H9 (cell line): ENCODE results near the gene HOXD13. TPM values are rescaled to one million over a fixed set of nuclear protein-coding genes. Genes with fewer than 3 reads are reported as not detected.

Source experiments
- DNase-seq: peaks from one replicate; pipeline ENCODE4 v3.0.0-alpha.2; 2017
- H2AFZ ChIP-seq: one replicate; pipeline ENCODE4 v1.6.1; 2013; ENCODE audit warnings: mild to moderate bottlenecking, low read length, control low read depth, moderate library complexity
- H2AK5ac ChIP-seq: 2 replicates; pipeline ENCODE4 v1.6.1; 2013; ENCODE audit warnings: low read length, control low read depth, mixed read lengths; ENCODE audit not compliant: insufficient read length
- H2BK120ac ChIP-seq: one replicate; pipeline ENCODE4 v1.6.1; 2013; ENCODE audit warnings: low read depth, mild to moderate bottlenecking, low read length, control low read depth, inconsistent platforms; ENCODE audit not compliant: poor library complexity, severe bottlenecking
- H2BK12ac ChIP-seq: 2 replicates; pipeline ENCODE4 v1.6.1; 2013; ENCODE audit warnings: low read length, control low read depth, mixed read lengths, low read depth; ENCODE audit not compliant: insufficient read length
- H2BK15ac ChIP-seq: 2 replicates; pipeline ENCODE4 v1.6.1; 2013; ENCODE audit warnings: low read depth, low read length, control low read depth
- H2BK20ac ChIP-seq: one replicate; pipeline ENCODE4 v1.6.1; 2013; ENCODE audit warnings: low read depth, mild to moderate bottlenecking, low read length, control low read depth, inconsistent platforms; ENCODE audit not compliant: poor library complexity, severe bottlenecking
- H2BK5ac ChIP-seq: 2 replicates; pipeline ENCODE4 v1.6.1; 2013; ENCODE audit warnings: low read length, control low read depth, mixed read lengths; ENCODE audit not compliant: insufficient read length
- H3K14ac ChIP-seq: 2 replicates; pipeline ENCODE4 v1.6.1; 2013; ENCODE audit warnings: low read length, control low read depth; ENCODE audit not compliant: insufficient read depth
- H3K18ac ChIP-seq: 2 replicates; pipeline ENCODE4 v1.6.1; 2013; ENCODE audit warnings: low read depth, mild to moderate bottlenecking, mixed read lengths, low read length, control low read depth; ENCODE audit not compliant: insufficient read length
- H3K23ac ChIP-seq: 2 replicates; pipeline ENCODE4 v1.6.1; 2013; ENCODE audit warnings: low read length, control low read depth, mixed read lengths, low read depth; ENCODE audit not compliant: insufficient read length
- H3K23me2 ChIP-seq: 2 replicates; pipeline ENCODE4 v1.6.1; 2013; ENCODE audit warnings: low read depth, mild to moderate bottlenecking, mixed read lengths, low read length, control low read depth; ENCODE audit not compliant: insufficient read length, poor library complexity, severe bottlenecking
- H3K27ac ChIP-seq: 2 replicates; pipeline ENCODE4 v1.5.1; 2013; ENCODE audit warnings: low read length, control low read depth, mixed read lengths, low read depth; ENCODE audit not compliant: insufficient read length
- H3K27me3 ChIP-seq: 2 replicates; pipeline ENCODE4 v1.6.1; 2013; ENCODE audit warnings: low read length, control low read depth, inconsistent platforms; ENCODE audit not compliant: insufficient read depth
- H3K4ac ChIP-seq: 2 replicates; pipeline ENCODE4 v1.6.1; 2013; ENCODE audit warnings: low read depth, mild to moderate bottlenecking, control low read depth, inconsistent platforms, low read length, moderate library complexity
- H3K4me1 ChIP-seq: 2 replicates; pipeline ENCODE4 v1.6.1; 2013; ENCODE audit warnings: low read length, control low read depth, inconsistent platforms; ENCODE audit not compliant: insufficient read depth
- H3K4me2 ChIP-seq: 2 replicates; pipeline ENCODE4 v1.6.1; 2013; ENCODE audit warnings: low read length, control low read depth, mixed read lengths; ENCODE audit not compliant: insufficient read length, insufficient read depth
- H3K56ac ChIP-seq: 2 replicates; pipeline ENCODE4 v1.6.1; 2013; ENCODE audit warnings: low read depth, mild to moderate bottlenecking, mixed read lengths, low read length, control low read depth; ENCODE audit not compliant: insufficient read length
- H3K79me1 ChIP-seq: 2 replicates; pipeline ENCODE4 v1.6.1; 2013; ENCODE audit warnings: low read depth, mild to moderate bottlenecking, moderate library complexity, low read length, control low read depth, inconsistent platforms; ENCODE audit not compliant: insufficient read depth, poor library complexity, severe bottlenecking
- H3K79me2 ChIP-seq: 2 replicates; pipeline ENCODE4 v1.6.1; 2013; ENCODE audit warnings: low read length, control low read depth, inconsistent platforms; ENCODE audit not compliant: insufficient read depth
- H3K9ac ChIP-seq: 2 replicates; pipeline ENCODE4 v1.6.1; 2013; ENCODE audit warnings: low read length, control low read depth, mixed read lengths; ENCODE audit not compliant: insufficient read length; ENCODE audit errors: extremely low read depth
- H3K9me3 ChIP-seq: one replicate; pipeline ENCODE4 v1.6.1; 2013; ENCODE audit warnings: low read depth, low read length, inconsistent platforms; ENCODE audit not compliant: control insufficient read depth
- H3T11ph ChIP-seq: one replicate; pipeline ENCODE4 v1.6.1; 2013; ENCODE audit warnings: mild to moderate bottlenecking, low read length, control low read depth, inconsistent platforms
- H4K20me1 ChIP-seq: one replicate; pipeline ENCODE4 v1.6.1; 2013; ENCODE audit not compliant: control insufficient read depth, insufficient read length, insufficient read depth
- H4K5ac ChIP-seq: 2 replicates; pipeline ENCODE4 v1.6.1; 2013; ENCODE audit warnings: low read depth, mild to moderate bottlenecking, mixed read lengths, low read length, control low read depth; ENCODE audit not compliant: insufficient read length
- H4K8ac ChIP-seq: replicated peaks from 2 replicates; pipeline ENCODE4 v1.6.1; 2013; ENCODE audit warnings: low read length, control low read depth, mixed read lengths, low read depth; ENCODE audit not compliant: insufficient read length
- H4K91ac ChIP-seq: 2 replicates; pipeline ENCODE4 v1.6.1; 2013; ENCODE audit warnings: low read depth, mild to moderate bottlenecking, moderate library complexity, mixed read lengths, low read length, control low read depth; ENCODE audit not compliant: insufficient read length
- H3K27ac Mint-ChIP-seq, 3 experiments: 2 replicates in 2 of 3; 3 replicates in 1 of 3; pipeline ENCODE4 v1.8.0; 2020 to 2021; ENCODE audit warnings: mixed read lengths in 3 of 3, mild to moderate bottlenecking in 1 of 3, moderate library complexity in 1 of 3
- H3K27me3 Mint-ChIP-seq: 2 replicates; pipeline ENCODE4 v1.8.0; 2021; ENCODE audit warnings: low read depth, mild to moderate bottlenecking, moderate library complexity, mixed read lengths
- H3K36me3 Mint-ChIP-seq, 3 experiments: 2 replicates in 2 of 3; 3 replicates in 1 of 3; pipeline ENCODE4 v1.8.0; 2020 to 2021; ENCODE audit warnings: low read depth in 3 of 3, mixed read lengths in 3 of 3; ENCODE audit not compliant: insufficient read depth in 1 of 3
- H3K4me1 Mint-ChIP-seq, 2 experiments: 2 replicates each; pipeline ENCODE4 v1.8.0; 2020; ENCODE audit warnings: mixed read lengths in 2 of 2
- H3K4me3 Mint-ChIP-seq, 2 experiments: 2 replicates in 1 of 2; 3 replicates in 1 of 2; pipeline ENCODE4 v1.8.0; 2020 to 2021; ENCODE audit warnings: mild to moderate bottlenecking in 2 of 2, mixed read lengths in 2 of 2, moderate library complexity in 1 of 2
- H3K9me3 Mint-ChIP-seq, 2 experiments: 2 replicates in 1 of 2; 3 replicates in 1 of 2; pipeline ENCODE4 v1.8.0; 2020; ENCODE audit warnings: mild to moderate bottlenecking in 2 of 2, mixed read lengths in 2 of 2, moderate library complexity in 1 of 2
- WGBS: extraction: QIAGEN DNeasy Blood & Tissue Kit; methylation state at CpG from one replicate; pipeline ENCODE4 v1.1.7; 2013; ENCODE audit warnings: missing lambda C conversion rate, low lambda C conversion rate, mixed read lengths; ENCODE audit not compliant: insufficient read length; ENCODE audit errors: extremely low coverage; 5-methylcytosine and 5-hydroxymethylcytosine counted together
- total RNA-seq: library from RNA; stranded (reverse); gene quantifications from 2 replicates; pipeline ENCODE4 v1.2.1, GENCODE V29; 2021
- TF ChIP-seq, protein P1 (sequence below): fragments of 200-600 bp; sonication (generic); conservative IDR thresholded peaks from 3 replicates; pipeline ENCODE4 v1.8.0; 2021; ENCODE audit warnings: antibody characterized with exemption, mild to moderate bottlenecking

The HOXD13 gene
- total RNA-seq, 1 experiment from 2014 or later = not detected

DNA sequence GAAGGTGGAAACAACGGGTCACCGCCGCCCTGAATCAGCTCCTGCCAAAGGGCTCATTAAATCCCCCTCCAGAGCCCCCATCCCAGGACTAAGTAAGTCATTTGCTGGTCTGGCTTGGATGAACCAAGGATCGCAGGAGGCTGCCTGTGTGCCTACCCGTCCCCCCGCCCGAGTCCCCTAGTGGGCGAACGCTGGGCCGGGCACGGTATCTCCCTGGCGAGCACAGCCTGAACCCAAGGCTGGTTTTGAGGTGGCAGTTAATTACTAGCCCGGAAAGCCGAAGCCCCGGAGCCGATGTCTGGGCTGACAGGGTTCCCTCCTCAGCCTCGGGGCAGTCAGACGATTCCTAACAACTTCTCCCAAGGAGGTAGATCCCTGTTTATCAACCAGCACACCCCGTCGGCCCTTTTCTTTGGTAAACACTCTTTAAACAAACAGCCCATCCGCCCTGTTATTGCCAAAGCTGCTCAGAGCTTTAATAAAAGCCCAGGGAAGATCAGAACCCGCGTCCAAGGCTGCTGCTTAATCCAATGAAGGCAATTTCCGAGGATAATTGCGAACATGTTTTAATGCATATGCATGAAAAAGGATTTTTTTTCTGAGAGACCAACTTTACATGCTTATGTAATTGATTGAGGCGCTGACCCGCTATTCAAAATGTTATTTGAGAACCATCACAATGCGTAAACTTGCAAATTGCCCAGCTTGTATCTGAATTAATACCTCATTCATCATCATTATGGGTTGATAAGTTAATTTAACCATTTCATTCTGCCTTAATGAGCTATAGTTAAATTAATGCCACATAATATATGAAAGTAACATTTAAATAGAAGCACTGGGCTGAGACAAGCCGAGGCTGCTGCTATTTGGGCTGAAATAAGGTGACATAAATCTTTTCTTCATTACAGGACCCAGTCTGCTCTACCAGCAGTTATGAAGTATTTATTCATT is 19.3 kb upstream of the HOXD13 start:
- Histone ChIP-seq H3K9ac (no peak overlapping the region), H3K23me2 (no peaks in the 10 kb centered on the region), H3K18ac (no peak overlapping the region), H3K4ac (no peak overlapping the region), H3K79me1 (no peaks in the 10 kb centered on the region), H4K5ac (no peak overlapping the region), H4K8ac (no peak overlapping the region), H2BK15ac (no peak overlapping the region), H3K9me3 (no peaks in the 10 kb centered on the region), H2AFZ (no peak overlapping the region), H4K20me1 (no peaks in the 10 kb centered on the region), H3K14ac (no peak overlapping the region), H2BK5ac (no peak overlapping the region), H2BK120ac (no peak overlapping the region), H3T11ph (no peak overlapping the region), H3K27ac (no peak overlapping the region), H3K23ac (no peak overlapping the region), H3K27me3 (peaks cover 92% of the 10 kb centered on the region), H2BK12ac (no peak overlapping the region), H3K4me1 (no peaks in the 10 kb centered on the region), H4K91ac (no peak overlapping the region), H2AK5ac (no peak overlapping the region), H3K79me2 (no peaks in the 10 kb centered on the region), H3K56ac (no peak overlapping the region), H2BK20ac (no peak overlapping the region), H3K4me2 (no peak overlapping the region)
- Mint-ChIP-seq H3K27ac (no peak overlapping the region), H3K36me3 (peaks cover 0 to 4% (median 0%) of the 10 kb centered on the region in 3 experiments; a peak in 1 of 7 replicates), H3K4me1 (peaks cover 8 to 26% of the 10 kb centered on the region in 2 experiments; a peak in 3 of 4 replicates), H3K4me3 (no peak overlapping the region; a peak in 1 of 5 replicates), H3K27me3 (peaks cover 99% of the 10 kb centered on the region), H3K9me3 (peaks cover 5 to 7% of the 10 kb centered on the region in 2 experiments; a peak in 4 of 5 replicates)
- WGBS = no CpG with 5 or more reads among the region's 29 CpGs
- TF ChIP-seq, protein P1, sequence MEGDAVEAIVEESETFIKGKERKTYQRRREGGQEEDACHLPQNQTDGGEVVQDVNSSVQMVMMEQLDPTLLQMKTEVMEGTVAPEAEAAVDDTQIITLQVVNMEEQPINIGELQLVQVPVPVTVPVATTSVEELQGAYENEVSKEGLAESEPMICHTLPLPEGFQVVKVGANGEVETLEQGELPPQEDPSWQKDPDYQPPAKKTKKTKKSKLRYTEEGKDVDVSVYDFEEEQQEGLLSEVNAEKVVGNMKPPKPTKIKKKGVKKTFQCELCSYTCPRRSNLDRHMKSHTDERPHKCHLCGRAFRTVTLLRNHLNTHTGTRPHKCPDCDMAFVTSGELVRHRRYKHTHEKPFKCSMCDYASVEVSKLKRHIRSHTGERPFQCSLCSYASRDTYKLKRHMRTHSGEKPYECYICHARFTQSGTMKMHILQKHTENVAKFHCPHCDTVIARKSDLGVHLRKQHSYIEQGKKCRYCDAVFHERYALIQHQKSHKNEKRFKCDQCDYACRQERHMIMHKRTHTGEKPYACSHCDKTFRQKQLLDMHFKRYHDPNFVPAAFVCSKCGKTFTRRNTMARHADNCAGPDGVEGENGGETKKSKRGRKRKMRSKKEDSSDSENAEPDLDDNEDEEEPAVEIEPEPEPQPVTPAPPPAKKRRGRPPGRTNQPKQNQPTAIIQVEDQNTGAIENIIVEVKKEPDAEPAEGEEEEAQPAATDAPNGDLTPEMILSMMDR = no peak; the same call in 2 of the 3 replicates
- peak; percentile 39 for DNase-seq
